ENCODE data around the gene BANF2.

Gene BANF2

GRCh38 chr20:17659801-17660200, 40.0 kb upstream of the BANF2 start:
- TF ChIP-seq GATA1 (IDR thresholded peaks at IDR 0.05; ENCODE audit: low read depth, low read length) (no peak), POLR2A (IDR thresholded peaks at IDR 0.05; ENCODE audit: low read length) (no peak)
- DNase-seq = no peak

- no peak for TF ChIP-seq POLR2A (IDR thresholded peaks at IDR 0.05; ENCODE audit: low read length)
- no peak for TF ChIP-seq GATA1 (IDR thresholded peaks at IDR 0.05; ENCODE audit: low read depth, low read length)
- DNase-seq = no peak
Observed at GRCh38 chr20:17660667-17661066, 39.1 kb upstream of the BANF2 start.

GRCh38 chr20:17661121-17661744, 38.5 kb upstream of the BANF2 start:
- DNase-seq = no peak
- TF ChIP-seq GATA1 (IDR thresholded peaks at IDR 0.05; ENCODE audit: low read depth, low read length) (no peak), POLR2A (IDR thresholded peaks at IDR 0.05; ENCODE audit: low read length) (no peak)

DNA sequence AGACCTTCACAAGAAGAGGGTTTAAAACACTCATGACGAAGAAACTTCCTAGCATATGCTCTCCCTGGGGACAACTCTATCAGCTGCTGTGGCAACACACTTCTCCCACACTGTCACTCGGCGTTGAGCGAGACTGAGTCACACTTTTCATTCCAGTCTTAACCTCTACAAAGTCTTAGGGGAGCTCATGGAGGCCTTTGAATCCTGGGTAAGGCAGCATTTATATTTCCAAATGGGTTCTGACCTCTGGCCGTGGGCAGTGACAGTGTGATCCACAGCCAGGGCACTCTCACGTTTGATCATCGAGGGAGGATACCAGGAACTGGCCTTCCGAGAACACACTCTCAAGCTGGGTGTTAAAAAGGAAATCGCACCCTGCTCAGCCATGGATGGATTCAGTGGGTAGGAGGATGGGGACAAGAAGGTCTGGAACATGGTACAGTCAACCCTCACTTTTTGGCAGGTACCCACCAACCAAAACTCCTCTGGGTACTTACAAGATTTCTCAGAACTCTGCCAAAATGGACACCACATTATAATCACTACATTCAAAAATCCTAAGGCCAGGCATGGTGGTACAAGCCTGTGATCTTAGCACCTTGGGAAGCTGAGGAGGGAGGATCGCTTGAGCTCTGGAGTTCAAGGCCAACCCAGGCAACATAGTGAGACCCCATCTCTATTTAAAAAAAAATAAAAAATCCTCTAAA, 37.3 kb upstream of the BANF2 start:
- no peak for TF ChIP-seq GATA1 (IDR thresholded peaks at IDR 0.05; ENCODE audit: low read depth, low read length)
- no peak for TF ChIP-seq POLR2A (IDR thresholded peaks at IDR 0.05; ENCODE audit: low read length)
- no peak for DNase-seq

DNA sequence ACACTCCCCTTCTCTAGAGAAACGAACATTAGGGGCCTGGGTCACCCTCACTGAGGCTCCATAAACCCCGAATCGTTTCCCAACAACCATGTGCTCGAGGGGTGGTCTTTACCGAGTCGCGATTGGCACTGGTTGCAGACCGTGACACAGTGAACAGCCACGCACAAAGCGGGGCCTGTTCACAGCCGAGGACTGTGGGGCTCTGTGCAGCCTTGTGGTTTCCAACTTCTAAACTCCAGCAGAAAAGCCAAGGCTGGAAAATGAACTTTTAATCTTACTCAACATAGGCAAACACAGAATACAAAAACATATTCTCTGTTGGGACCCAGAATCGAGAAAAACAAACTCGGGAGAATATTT, 36.7 kb upstream of the BANF2 start:
- TF ChIP-seq GATA1 (IDR thresholded peaks at IDR 0.05; ENCODE audit: low read depth, low read length) = no peak
- TF ChIP-seq POLR2A (IDR thresholded peaks at IDR 0.05; ENCODE audit: low read length) = no peak
- DNase-seq = no peak

GRCh38 chr20:17663486-17663885, 36.3 kb upstream of the BANF2 start:
- no peak for DNase-seq

DNA sequence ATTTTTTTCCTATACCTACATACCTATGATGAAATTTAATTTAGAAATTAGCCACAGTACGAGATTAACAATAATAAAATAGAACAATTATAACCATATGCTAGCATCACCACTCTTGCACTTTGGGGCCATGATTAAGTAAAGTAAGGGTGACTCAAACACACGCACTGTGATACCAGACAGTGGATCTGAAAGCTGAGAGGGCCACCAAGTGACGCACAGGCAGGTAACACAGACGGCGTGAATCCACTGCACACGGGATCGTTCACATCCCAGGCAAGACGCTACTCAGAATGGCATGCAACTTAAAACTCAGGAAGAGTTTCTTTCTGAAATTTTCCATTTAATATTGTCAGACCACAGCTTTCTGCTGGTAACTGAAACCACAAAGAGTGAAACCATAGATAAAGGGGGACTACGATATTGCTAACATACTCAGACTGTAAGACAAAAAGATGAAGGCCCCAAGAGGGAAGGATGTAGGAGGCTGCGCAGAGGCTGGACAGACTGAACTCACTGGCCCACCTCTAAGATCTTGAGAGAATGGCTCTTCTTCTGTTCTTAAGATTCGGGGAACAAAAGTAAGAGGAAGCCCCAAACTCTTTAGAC, 35.6 kb upstream of the BANF2 start:
- peak in 1 of 2 experiments; percentile 13 for DNase-seq
- no peak for TF ChIP-seq POLR2A (IDR thresholded peaks at IDR 0.05; ENCODE audit: low read length)
- no peak for TF ChIP-seq GATA1 (IDR thresholded peaks at IDR 0.05; ENCODE audit: low read depth, low read length)

More at GRCh38 chr20:17663486-17663885, 36.3 kb upstream of the BANF2 start:
- no peak for TF ChIP-seq POLR2A (IDR thresholded peaks at IDR 0.05; ENCODE audit: low read length)
- no peak for TF ChIP-seq GATA1 (IDR thresholded peaks at IDR 0.05; ENCODE audit: low read depth, low read length)

- DNase-seq = no peak
- TF ChIP-seq POLR2A (IDR thresholded peaks at IDR 0.05; ENCODE audit: low read length) = no peak
- no peak for TF ChIP-seq GATA1 (IDR thresholded peaks at IDR 0.05; ENCODE audit: low read depth, low read length)
Observed at GRCh38 chr20:17665756-17666155, 34.0 kb upstream of the BANF2 start.

DNA sequence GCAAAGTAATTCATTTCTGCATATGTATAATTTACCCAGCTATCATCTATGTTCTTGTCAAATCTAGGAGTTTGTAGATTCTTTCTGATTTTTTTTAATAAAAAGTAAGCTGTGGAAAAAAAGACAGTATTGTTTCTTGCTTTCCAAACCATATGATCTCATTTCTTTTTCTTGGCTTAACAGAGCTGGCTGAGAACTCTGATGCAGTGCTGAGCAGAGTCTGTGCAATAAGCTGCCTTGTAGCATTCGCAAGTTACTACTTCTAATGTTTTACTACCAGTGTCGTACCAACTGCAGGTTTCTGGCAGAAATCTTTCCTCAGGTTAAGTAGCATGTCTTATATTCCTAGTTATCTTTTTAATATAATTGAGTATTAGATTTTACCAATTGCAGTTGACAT, 33.3 kb upstream of the BANF2 start:
- no peak for TF ChIP-seq POLR2A (IDR thresholded peaks at IDR 0.05; ENCODE audit: low read length)
- no peak for TF ChIP-seq GATA1 (IDR thresholded peaks at IDR 0.05; ENCODE audit: low read depth, low read length)

DNA sequence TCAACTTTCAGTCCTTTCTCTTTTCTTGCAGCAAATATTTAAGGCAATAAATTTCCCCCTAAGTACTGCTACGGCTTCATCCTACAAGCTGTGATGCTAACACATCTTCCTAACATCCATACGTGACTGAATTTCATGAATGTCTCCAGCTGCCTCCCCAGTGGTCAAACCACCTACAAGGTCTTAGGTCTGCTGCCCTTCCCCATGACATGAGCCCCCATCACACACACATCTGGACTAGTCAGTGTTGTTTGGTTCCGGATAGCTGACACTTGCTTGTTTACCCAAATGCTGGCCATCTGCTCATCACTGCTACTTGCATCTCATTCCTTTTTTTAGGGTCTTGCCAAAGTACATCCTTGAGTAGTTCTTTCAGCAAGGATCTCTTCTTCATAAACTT, 32.3 kb upstream of the BANF2 start:
- DNase-seq = no peak
- TF ChIP-seq POLR2A (IDR thresholded peaks at IDR 0.05; ENCODE audit: low read length) = no peak
- TF ChIP-seq GATA1 (IDR thresholded peaks at IDR 0.05; ENCODE audit: low read depth, low read length) = no peak

More for the DNA sequence above, 33.3 kb upstream of the BANF2 start:
- DNase-seq = no peak

GRCh38 chr20:17668432-17668831, 31.3 kb upstream of the BANF2 start:
- DNase-seq = no peak
- TF ChIP-seq POLR2A (IDR thresholded peaks at IDR 0.05; ENCODE audit: low read length) (no peak), GATA1 (IDR thresholded peaks at IDR 0.05; ENCODE audit: low read depth, low read length) (no peak)

DNA sequence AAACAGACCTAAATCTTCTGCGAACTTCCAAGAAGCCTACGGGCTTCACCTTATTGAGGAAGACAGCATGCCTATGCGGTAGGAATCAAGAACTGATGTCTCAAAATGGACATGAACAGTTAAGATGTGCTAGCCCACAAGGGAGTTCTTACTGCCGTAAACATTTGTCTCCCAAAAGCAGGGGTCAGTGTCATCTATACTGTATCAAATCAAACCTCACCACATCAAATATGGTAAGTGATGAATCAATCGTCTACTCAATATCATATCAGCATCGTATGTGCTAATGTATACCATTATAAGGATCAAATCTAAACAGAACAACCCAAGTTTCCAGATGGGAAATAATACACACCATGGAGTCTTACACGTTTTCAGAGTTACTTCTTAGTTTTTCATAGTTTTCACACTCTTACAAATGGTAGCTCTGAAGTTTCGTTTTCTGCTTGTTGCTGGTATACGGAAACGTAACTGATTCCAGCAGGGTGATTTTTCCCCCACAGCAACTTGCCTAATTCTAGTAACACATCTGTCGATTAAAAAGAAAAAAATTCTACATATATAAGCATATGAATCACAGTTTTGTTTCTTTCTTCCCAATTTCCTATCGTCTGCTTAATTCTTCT, 30.3 kb upstream of the BANF2 start:
- no peak for TF ChIP-seq POLR2A (IDR thresholded peaks at IDR 0.05; ENCODE audit: low read length)
- TF ChIP-seq GATA1 (IDR thresholded peaks at IDR 0.05; ENCODE audit: low read depth, low read length) = no peak
- no peak for DNase-seq

GRCh38 chr20:17671011-17671410, 28.8 kb upstream of the BANF2 start:
- TF ChIP-seq POLR2A (IDR thresholded peaks at IDR 0.05; ENCODE audit: low read length) (no peak), GATA1 (IDR thresholded peaks at IDR 0.05; ENCODE audit: low read depth, low read length) (no peak)
- no peak for DNase-seq

DNA sequence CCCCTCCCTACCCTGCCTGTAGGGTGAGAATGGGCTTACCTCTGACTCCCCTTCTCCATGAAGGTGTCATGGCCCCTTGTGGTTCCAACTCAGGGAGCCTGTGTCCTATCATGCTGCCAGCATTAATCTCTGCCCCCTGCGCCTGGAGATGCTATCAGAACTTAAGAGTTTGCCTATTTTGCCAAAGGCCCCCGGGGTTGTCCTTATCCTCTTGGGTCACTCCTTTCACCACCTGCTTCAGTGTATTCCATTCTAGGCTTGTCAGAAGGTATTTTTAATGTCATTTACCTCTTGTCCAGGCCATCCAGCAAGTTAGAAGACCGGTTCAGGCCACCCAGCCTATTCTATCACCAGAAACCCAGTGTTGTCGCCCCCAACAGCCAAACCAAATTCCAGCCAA, 28.2 kb upstream of the BANF2 start:
- no peak for TF ChIP-seq GATA1 (IDR thresholded peaks at IDR 0.05; ENCODE audit: low read depth, low read length)
- no peak for TF ChIP-seq POLR2A (IDR thresholded peaks at IDR 0.05; ENCODE audit: low read length)
- DNase-seq = no peak
